SK-N-SH treated with all-trans-retinoic acid at 6 μM for 48 hours (cell line): Measurements from ENCODE around the gene FAM53A.
"Not testable (repeated sequence)": the region's sequence is repeated elsewhere in the genome, so short reads cannot be mapped to it uniquely, and the experiment has no call there.

Source experiments
- ARNTL ChIP-seq: fragments of 450-650 bp; formaldehyde crosslinking; IDR thresholded peaks from 2 replicates; pipeline ENCODE4 v1.5.0; 2020; ENCODE audit warnings: low read depth, mild to moderate bottlenecking, moderate library complexity, borderline replicate concordance
- BACH2 ChIP-seq: fragments of 250-450 bp; sonication (Bioruptor Pico); IDR thresholded peaks from 2 replicates; pipeline ENCODE4 v1.9.0; 2021; ENCODE audit warnings: mild to moderate bottlenecking, borderline replicate concordance
- CREB5 ChIP-seq: fragments of 250-450 bp; sonication (Bioruptor Pico); IDR thresholded peaks from 2 replicates; pipeline ENCODE4 v1.5.1; 2020; ENCODE audit warnings: low read depth, mild to moderate bottlenecking, moderate library complexity
- TCF4 ChIP-seq: fragments of 250-450 bp; sonication (Bioruptor Pico); IDR thresholded peaks from 2 replicates; pipeline ENCODE4 v1.8.0; 2021; ENCODE audit warnings: mild to moderate bottlenecking, moderate library complexity, borderline replicate concordance
- ZC3H10 ChIP-seq: fragments of 250-450 bp; sonication (Bioruptor Pico); IDR thresholded peaks from 2 replicates; pipeline ENCODE4 v1.5.1; 2021; ENCODE audit warnings: mild to moderate bottlenecking, moderate library complexity
- ZFP3 ChIP-seq: fragments of 250-450 bp; sonication (Bioruptor Pico); IDR thresholded peaks from 2 replicates; pipeline ENCODE4 v1.5.0; 2020; ENCODE audit warnings: mild to moderate bottlenecking, moderate library complexity

GRCh38 chr4:1607436-1608195, 76.5 kb downstream of the FAM53A start:
- not testable (repeated sequence) for TF ChIP-seq CREB5 (CRISPR knock-in tag); ZFP3; ARNTL (CRISPR knock-in tag); TCF4; BACH2 (CRISPR knock-in tag); ZC3H10 (CRISPR knock-in tag)
